Transverse colon (tissue), 3 donors: ENCODE results near the gene KLHL21.

Experiments
- POLR2A ChIP-seq: fragments of 450-650 bp; IDR thresholded peaks from one replicate; pipeline ENCODE4 v1.6.1; 2016; ENCODE audit warnings: antibody characterized with exemption, mild to moderate bottlenecking, moderate library complexity
- TF ChIP-seq, protein P1 (sequence below), 5 experiments: fragments of 200-600 bp in 3 of 5; fragments of 450-650 bp in 2 of 5; sonication (generic) in 3 of 5; IDR thresholded peaks; 1 replicate in 2 of 5; 2 replicates in 3 of 5; pipeline ENCODE4 v1.5.1; 2016 to 2017; ENCODE audit warnings: antibody characterized with exemption in 5 of 5, inconsistent platforms in 3 of 5, mild to moderate bottlenecking in 2 of 5, moderate library complexity in 1 of 5

DNA sequence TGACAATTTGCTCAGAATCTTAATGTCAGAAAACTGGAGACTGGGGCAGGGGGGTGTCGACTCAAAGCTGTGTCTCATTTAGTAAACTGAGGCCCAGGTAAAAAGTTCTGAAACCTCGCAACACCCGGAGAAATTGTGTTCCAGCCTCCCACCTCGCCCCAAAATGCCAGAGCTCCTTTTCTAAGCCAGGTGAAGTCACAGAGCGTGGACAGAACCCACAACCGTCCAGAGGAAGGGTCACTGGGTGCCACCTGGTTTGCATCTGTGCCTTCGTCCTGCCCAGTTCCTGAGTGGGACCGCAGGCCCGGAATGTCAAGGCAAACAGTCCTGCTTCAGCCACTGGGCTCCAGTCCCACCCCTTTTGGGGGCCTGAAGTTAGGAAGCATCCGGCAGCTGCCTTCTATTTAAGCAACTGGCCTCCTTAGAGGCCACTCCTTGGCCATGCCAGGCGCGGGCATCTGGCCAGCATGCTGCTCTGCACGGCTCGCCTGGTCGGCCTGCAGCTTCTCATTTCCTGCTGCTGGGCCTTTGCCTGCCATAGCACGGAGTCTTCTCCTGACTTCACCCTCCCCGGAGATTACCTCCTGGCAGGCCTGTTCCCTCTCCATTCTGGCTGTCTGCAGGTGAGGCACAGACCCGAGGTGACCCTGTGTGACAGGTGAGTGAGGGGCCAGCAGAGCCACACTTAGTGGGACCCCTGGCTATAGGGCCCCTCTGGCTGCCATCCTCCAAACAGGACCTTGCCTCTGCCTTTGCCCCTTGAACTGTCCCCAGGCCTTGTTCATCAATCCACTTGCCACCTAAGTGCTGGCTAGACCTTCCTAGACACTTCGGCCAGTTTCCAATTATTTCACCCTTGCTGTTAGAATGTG, 47.5 kb downstream of the KLHL21 start, which contains the start of gene TAS1R1:
- TF ChIP-seq, protein P1, sequence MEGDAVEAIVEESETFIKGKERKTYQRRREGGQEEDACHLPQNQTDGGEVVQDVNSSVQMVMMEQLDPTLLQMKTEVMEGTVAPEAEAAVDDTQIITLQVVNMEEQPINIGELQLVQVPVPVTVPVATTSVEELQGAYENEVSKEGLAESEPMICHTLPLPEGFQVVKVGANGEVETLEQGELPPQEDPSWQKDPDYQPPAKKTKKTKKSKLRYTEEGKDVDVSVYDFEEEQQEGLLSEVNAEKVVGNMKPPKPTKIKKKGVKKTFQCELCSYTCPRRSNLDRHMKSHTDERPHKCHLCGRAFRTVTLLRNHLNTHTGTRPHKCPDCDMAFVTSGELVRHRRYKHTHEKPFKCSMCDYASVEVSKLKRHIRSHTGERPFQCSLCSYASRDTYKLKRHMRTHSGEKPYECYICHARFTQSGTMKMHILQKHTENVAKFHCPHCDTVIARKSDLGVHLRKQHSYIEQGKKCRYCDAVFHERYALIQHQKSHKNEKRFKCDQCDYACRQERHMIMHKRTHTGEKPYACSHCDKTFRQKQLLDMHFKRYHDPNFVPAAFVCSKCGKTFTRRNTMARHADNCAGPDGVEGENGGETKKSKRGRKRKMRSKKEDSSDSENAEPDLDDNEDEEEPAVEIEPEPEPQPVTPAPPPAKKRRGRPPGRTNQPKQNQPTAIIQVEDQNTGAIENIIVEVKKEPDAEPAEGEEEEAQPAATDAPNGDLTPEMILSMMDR (IDR thresholded peaks at IDR 0.05): no peak
- TF ChIP-seq POLR2A: no peak
